Measurements from ENCODE around the gene DNM1.
"Not testable (repeated sequence)": the region's sequence is repeated elsewhere in the genome, so short reads cannot be mapped to it uniquely, and the experiment has no call there.

DNM1 gene

DNA sequence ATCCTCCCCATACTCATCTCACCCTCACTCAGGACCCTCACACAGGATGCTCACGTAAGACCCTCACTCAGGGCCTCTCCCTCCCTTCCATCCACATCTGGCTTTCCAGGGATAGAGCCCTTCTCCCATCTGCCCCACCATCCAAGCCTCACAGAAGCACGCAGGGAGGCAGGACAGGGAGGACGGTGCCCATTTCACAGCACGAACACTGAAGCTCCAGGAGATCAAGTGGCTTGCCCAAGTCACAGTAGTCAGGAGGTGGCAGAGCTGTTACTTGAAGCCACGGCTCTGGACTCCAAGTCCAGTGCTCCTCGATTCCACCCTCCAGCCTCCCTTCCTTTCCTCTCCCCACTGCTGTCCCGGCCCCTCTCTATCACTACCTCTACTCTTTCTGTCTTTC is 21.7 kb downstream of the DNM1 start:
- Histone ChIP-seq H3K36me3 (ENCODE audit: control insufficient read depth in 1 of 2, insufficient read depth in 2 of 2, low read length in 2 of 2) (no peaks in the 10 kb centered on the region), H3K9ac (ENCODE audit: low read depth in 1 of 2, low read length in 2 of 2) (no peak overlapping the region), H3K4me3 (ENCODE audit: low read depth in 1 of 2, low read length in 2 of 2) (no peak overlapping the region), H3K27ac (ENCODE audit: low read depth, low read length) (no peak overlapping the region), H3K9me3 (ENCODE audit: control insufficient read depth in 1 of 2, low read length in 2 of 2) (no peaks in the 10 kb centered on the region), H3K4me1 (ENCODE audit: control insufficient read depth in 1 of 2, insufficient read depth in 2 of 2, low read length in 2 of 2) (no peaks in the 10 kb centered on the region), H3K27me3 (ENCODE audit: control insufficient read depth in 1 of 2, insufficient read depth in 2 of 2, low read length in 2 of 2) (no peaks in the 10 kb centered on the region)

DNA sequence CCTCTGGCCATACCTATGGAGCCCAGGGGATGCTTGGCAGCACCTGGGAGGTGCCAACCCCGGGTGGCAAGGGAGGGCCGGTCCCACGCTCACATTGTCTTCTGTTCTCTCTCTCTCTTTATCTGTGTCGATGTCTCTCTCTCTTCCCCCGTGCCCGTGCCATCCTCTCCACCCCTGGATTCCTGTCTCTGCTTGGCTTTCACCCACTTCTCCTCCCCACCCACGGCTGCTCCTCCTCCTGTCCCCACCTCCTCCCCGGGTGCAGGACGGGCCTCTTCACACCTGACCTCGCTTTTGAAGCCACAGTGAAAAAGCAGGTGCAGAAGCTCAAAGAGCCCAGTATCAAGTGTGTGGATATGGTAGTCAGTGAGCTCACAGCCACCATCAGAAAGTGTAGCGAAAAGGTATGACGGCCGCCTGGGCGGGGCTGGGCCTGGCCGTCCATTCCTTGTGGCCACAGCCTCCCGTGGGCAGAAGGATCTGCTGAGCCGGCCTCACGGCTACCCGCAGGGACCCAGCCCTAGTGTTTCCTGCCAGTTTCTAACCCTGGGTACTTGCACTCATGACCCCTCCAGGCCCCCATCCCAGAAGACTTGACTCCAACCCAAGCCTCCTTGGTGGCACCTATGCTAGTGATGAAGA is 22.7 kb downstream of the DNM1 start:
- no peak overlapping the region for H3K27ac ChIP-seq (ENCODE audit: low read depth, low read length)

DNA sequence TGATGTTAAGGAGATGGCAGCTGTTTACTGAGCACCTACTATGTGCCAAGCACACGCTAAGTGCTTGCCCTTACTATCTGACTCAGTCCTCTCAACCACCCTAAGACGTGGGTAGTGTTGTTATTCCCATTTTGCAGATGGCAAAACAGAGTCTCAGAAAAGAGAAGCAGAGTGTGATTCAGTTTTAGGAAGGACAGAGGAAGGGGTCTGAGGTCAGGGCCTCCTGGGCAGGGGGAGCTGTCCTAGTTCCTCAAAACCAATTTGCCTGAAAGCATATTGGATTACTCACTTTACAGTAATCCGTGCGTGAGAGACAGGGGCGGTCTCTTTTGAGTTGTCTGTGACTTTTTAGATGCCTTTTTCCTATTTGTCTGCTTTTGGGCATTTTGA is 23.2 kb downstream of the DNM1 start:
- H3K27me3 ChIP-seq (ENCODE audit: control insufficient read depth in 1 of 2, insufficient read depth in 2 of 2, low read length in 2 of 2), result no peaks in the 10 kb centered on the region
- no peak overlapping the region for H3K27ac ChIP-seq (ENCODE audit: low read depth, low read length)
- H3K36me3 ChIP-seq (ENCODE audit: control insufficient read depth in 1 of 2, insufficient read depth in 2 of 2, low read length in 2 of 2), result no peaks in the 10 kb centered on the region
- H3K9ac ChIP-seq (ENCODE audit: low read depth in 1 of 2, low read length in 2 of 2), result no peak overlapping the region
- H3K4me1 ChIP-seq (ENCODE audit: control insufficient read depth in 1 of 2, insufficient read depth in 2 of 2, low read length in 2 of 2), result no peaks in the 10 kb centered on the region
- no peaks in the 10 kb centered on the region for H3K9me3 ChIP-seq (ENCODE audit: control insufficient read depth in 1 of 2, low read length in 2 of 2)
- H3K4me3 ChIP-seq (ENCODE audit: low read depth in 1 of 2, low read length in 2 of 2), result no peak overlapping the region

More for the DNA sequence above, 22.7 kb downstream of the DNM1 start:
- no peaks in the 10 kb centered on the region for H3K36me3 ChIP-seq (ENCODE audit: control insufficient read depth in 1 of 2, insufficient read depth in 2 of 2, low read length in 2 of 2)
- H3K9ac ChIP-seq (ENCODE audit: low read depth in 1 of 2, low read length in 2 of 2), result no peak overlapping the region
- no peaks in the 10 kb centered on the region for H3K4me1 ChIP-seq (ENCODE audit: control insufficient read depth in 1 of 2, insufficient read depth in 2 of 2, low read length in 2 of 2)
- no peaks in the 10 kb centered on the region for H3K27me3 ChIP-seq (ENCODE audit: control insufficient read depth in 1 of 2, insufficient read depth in 2 of 2, low read length in 2 of 2)
- no peaks in the 10 kb centered on the region for H3K9me3 ChIP-seq (ENCODE audit: control insufficient read depth in 1 of 2, low read length in 2 of 2)
- H3K4me3 ChIP-seq (ENCODE audit: low read depth in 1 of 2, low read length in 2 of 2), result no peak overlapping the region

DNA sequence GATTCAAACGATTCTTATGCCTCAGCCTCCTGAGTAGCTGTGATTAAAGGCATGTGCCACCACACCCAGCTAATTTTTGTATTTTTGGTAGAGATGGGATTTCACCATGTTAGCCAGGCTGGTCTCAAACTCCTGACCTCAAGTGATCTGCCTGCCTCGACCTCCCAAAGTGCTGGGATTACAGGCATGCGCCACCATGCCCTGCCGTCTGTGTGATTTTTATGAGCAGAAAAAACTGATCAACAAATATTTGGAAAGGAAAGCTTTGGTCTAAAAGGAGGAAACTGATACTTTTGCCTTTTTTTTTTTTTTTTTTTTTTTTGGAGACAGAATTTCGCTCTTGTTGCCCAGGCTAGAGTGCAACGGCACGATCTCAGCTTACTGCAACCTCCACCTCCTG is 27.7 kb downstream of the DNM1 start:
- H3K27ac ChIP-seq (ENCODE audit: low read depth, low read length); H3K27me3 ChIP-seq (ENCODE audit: control insufficient read depth in 1 of 2, insufficient read depth in 2 of 2, low read length in 2 of 2); H3K9ac ChIP-seq (ENCODE audit: low read depth in 1 of 2, low read length in 2 of 2); H3K4me3 ChIP-seq (ENCODE audit: low read depth in 1 of 2, low read length in 2 of 2); H3K4me1 ChIP-seq (ENCODE audit: control insufficient read depth in 1 of 2, insufficient read depth in 2 of 2, low read length in 2 of 2); H3K9me3 ChIP-seq (ENCODE audit: control insufficient read depth in 1 of 2, low read length in 2 of 2); H3K36me3 ChIP-seq (ENCODE audit: control insufficient read depth in 1 of 2, insufficient read depth in 2 of 2, low read length in 2 of 2): not testable (repeated sequence)

DNA sequence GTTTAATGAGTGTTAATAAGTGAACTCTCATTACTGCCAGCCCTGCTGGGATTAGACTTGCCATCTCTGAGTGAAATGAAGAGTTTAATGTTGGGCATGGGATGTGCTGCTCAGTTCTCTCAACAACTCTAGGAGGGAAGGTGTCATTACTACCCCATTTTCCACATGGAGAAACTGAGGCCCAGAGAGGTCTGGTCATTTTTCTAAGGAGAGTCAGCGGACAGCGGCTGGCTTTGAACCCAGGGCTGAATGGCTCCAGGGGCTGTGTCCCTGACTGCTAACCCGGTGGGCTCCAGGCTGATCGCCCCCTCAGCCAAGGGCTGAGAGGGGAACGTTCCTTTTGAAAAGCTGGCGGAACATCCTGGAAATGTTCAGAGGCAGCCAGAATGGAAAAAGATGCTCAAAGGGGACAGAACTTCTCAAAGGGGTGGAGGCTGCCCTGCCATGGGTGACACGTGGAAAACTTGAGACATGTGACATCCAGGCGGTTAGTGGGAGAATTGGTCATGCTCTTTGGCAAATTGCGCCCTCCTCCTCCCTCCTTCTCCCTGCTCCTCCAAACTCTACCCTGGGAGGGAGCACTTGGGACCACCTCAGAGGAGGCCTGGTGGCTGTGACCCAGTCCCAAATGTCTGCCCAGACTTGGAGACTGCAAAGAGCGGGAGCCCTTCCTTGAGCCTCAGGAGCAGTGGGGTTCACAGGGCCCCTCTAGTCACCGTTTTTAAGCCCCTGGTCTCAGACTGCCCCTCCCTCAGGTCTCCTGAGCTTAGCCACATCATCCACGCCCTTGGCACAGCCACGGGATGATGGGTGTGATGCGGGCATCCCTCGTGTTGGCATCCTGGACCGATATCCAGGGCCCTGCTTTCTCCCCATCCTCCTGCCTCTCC is 28.7 kb downstream of the DNM1 start:
- Histone ChIP-seq H3K4me3 (ENCODE audit: low read depth in 1 of 2, low read length in 2 of 2) (no peak overlapping the region), H3K27me3 (ENCODE audit: control insufficient read depth in 1 of 2, insufficient read depth in 2 of 2, low read length in 2 of 2) (no peaks in the 10 kb centered on the region), H3K9me3 (ENCODE audit: control insufficient read depth in 1 of 2, low read length in 2 of 2) (no peaks in the 10 kb centered on the region), H3K9ac (ENCODE audit: low read depth in 1 of 2, low read length in 2 of 2) (no peak overlapping the region), H3K27ac (ENCODE audit: low read depth, low read length) (no peak overlapping the region), H3K4me1 (ENCODE audit: control insufficient read depth in 1 of 2, insufficient read depth in 2 of 2, low read length in 2 of 2) (no peaks in the 10 kb centered on the region), H3K36me3 (ENCODE audit: control insufficient read depth in 1 of 2, insufficient read depth in 2 of 2, low read length in 2 of 2) (no peaks in the 10 kb centered on the region)

DNA sequence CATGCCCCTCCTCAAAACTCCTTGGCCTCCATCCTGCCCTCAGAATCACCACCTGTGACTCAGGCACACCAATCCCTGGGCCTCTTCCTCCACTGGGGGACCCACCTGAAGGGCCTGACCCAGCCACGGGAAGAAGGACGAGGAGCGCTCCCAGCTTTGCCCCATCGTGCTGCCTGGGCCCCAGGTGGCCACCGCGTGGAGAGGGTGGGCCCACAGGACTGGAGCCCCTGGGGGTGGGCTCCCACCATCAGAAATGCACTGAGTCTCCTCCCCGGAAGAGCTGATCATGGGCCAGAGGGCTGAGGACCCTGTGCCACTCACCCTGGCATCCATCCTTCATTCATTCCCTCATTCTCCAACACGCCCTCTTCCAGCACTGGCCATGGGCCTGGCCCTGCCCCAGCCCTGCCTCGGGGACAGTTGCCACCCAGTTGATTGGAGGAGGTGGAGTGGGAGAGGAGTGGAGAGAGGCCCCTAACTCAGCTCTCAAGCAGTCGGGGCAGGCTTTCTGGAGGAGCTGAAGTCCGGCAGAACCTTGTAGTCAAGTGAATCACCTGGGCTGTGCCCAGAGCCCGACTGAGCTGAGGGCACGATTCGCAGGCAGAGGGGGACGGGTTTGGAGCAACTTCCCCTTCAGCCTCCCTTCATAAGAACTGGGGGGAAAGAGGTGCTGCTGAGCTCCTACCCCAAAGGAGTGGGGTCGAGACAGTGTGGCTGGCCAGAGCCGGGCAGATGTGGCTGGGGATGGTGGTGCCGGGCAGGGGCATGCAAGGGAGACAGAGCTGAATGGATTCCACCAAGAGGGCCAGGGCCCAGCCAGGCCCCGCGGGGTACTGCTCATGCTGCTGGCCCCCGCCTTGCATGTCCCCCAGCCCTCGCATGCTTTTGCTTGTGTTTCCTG is 29.6 kb downstream of the DNM1 start:
- Histone ChIP-seq H3K4me3 (ENCODE audit: low read depth in 1 of 2, low read length in 2 of 2) (no peak overlapping the region), H3K4me1 (ENCODE audit: control insufficient read depth in 1 of 2, insufficient read depth in 2 of 2, low read length in 2 of 2) (no peaks in the 10 kb centered on the region), H3K27ac (ENCODE audit: low read depth, low read length) (no peak overlapping the region), H3K9me3 (ENCODE audit: control insufficient read depth in 1 of 2, low read length in 2 of 2) (no peaks in the 10 kb centered on the region), H3K9ac (ENCODE audit: low read depth in 1 of 2, low read length in 2 of 2) (no peak overlapping the region), H3K36me3 (ENCODE audit: control insufficient read depth in 1 of 2, insufficient read depth in 2 of 2, low read length in 2 of 2) (no peaks in the 10 kb centered on the region), H3K27me3 (ENCODE audit: control insufficient read depth in 1 of 2, insufficient read depth in 2 of 2, low read length in 2 of 2) (no peaks in the 10 kb centered on the region)

DNA sequence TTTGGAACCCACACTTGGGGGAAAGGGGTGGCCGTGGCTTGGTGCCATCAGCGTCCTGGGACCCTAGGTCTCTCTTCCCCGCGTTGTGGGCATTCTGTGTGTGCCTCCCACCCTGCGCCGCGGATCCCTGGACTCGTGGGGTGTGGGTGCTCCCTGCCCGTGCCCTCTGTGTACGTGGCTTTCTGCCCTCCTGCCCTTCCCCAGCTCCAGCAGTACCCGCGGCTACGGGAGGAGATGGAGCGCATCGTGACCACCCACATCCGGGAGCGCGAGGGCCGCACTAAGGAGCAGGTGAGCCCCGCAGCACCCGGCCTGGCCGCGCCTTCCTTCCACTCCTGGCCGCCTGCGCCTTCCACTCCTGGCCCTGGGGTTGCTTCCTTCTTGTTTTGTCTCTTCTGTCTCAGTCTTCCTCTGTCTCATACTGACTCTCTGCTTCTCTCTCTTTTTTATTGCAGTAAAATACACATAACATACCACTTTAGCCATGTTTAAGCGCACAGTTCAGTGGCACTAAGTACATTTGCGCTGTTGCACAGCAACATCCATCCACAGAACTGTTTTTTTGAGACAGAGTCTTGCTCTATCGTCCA is 30.7 kb downstream of the DNM1 start:
- no peak overlapping the region for H3K27ac ChIP-seq (ENCODE audit: low read depth, low read length)
- no peaks in the 10 kb centered on the region for H3K27me3 ChIP-seq (ENCODE audit: control insufficient read depth in 1 of 2, insufficient read depth in 2 of 2, low read length in 2 of 2)
- H3K9ac ChIP-seq (ENCODE audit: low read depth in 1 of 2, low read length in 2 of 2), result no peak overlapping the region
- H3K36me3 ChIP-seq (ENCODE audit: control insufficient read depth in 1 of 2, insufficient read depth in 2 of 2, low read length in 2 of 2), result no peaks in the 10 kb centered on the region
- H3K4me3 ChIP-seq (ENCODE audit: low read depth in 1 of 2, low read length in 2 of 2), result no peak overlapping the region
- no peaks in the 10 kb centered on the region for H3K4me1 ChIP-seq (ENCODE audit: control insufficient read depth in 1 of 2, insufficient read depth in 2 of 2, low read length in 2 of 2)
- no peaks in the 10 kb centered on the region for H3K9me3 ChIP-seq (ENCODE audit: control insufficient read depth in 1 of 2, low read length in 2 of 2)

DNA sequence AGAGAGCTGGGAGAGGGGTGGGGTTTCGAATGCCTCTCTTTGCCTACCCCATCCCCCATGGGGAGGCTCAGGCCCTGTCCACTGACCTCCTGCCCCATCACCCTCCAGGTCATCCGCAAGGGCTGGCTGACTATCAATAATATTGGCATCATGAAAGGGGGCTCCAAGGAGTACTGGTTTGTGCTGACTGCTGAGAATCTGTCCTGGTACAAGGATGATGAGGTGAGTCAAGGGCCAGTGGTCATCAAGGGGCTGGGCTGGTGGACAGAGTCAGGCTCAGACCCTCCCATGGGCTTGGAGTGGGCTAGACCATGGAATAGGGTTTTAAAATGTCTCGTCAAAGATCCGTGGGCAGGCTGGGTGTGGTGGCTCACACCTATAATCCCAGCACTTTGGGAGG is 38.9 kb downstream of the DNM1 start:
- no peak overlapping the region for H3K9ac ChIP-seq (ENCODE audit: low read depth in 1 of 2, low read length in 2 of 2)
- H3K4me1 ChIP-seq (ENCODE audit: control insufficient read depth in 1 of 2, insufficient read depth in 2 of 2, low read length in 2 of 2), result peaks cover 0 to 7% of the 10 kb centered on the region in 2 donors
- no peaks in the 10 kb centered on the region for H3K36me3 ChIP-seq (ENCODE audit: control insufficient read depth in 1 of 2, insufficient read depth in 2 of 2, low read length in 2 of 2)
- H3K27ac ChIP-seq (ENCODE audit: low read depth, low read length), result no peak overlapping the region
- H3K9me3 ChIP-seq (ENCODE audit: control insufficient read depth in 1 of 2, low read length in 2 of 2), result no peaks in the 10 kb centered on the region
- peaks cover 0 to 7% of the 10 kb centered on the region in 2 donors for H3K27me3 ChIP-seq (ENCODE audit: control insufficient read depth in 1 of 2, insufficient read depth in 2 of 2, low read length in 2 of 2)
- no peak overlapping the region for H3K4me3 ChIP-seq (ENCODE audit: low read depth in 1 of 2, low read length in 2 of 2)

DNA sequence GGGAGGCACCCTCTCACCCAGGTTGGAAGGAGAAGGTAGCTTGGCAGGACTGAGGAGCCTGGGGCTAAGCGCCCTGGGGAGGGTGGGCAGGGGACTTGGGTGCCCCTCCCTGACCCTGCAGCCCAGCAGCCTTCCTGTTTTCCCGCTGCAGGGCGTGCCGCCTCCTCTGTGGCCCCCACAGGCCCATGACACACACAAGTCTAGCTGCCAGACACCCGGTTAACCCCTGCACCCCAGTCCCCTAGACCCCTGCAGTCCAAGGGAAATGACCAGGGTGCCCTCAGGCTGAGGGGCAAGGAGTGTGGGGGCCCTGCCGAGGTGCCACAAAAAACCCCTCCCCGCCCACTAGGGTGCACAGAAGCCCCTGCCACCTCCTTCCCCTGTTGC is 39.6 kb downstream of the DNM1 start:
- Histone ChIP-seq H3K9ac (ENCODE audit: low read depth in 1 of 2, low read length in 2 of 2) (no peak overlapping the region), H3K27me3 (ENCODE audit: control insufficient read depth in 1 of 2, insufficient read depth in 2 of 2, low read length in 2 of 2) (peaks cover 0 to 7% of the 10 kb centered on the region in 2 donors), H3K9me3 (ENCODE audit: control insufficient read depth in 1 of 2, low read length in 2 of 2) (no peaks in the 10 kb centered on the region), H3K4me3 (ENCODE audit: low read depth in 1 of 2, low read length in 2 of 2) (no peak overlapping the region), H3K27ac (ENCODE audit: low read depth, low read length) (no peak overlapping the region), H3K36me3 (ENCODE audit: control insufficient read depth in 1 of 2, insufficient read depth in 2 of 2, low read length in 2 of 2) (no peaks in the 10 kb centered on the region), H3K4me1 (ENCODE audit: control insufficient read depth in 1 of 2, insufficient read depth in 2 of 2, low read length in 2 of 2) (peaks cover 0 to 7% of the 10 kb centered on the region in 2 donors)
